ES-I3 (cell line): ENCODE measurements around the gene DSCAML1.

ENCODE experiments used
- H3K36me3 ChIP-seq: 2 replicates; pipeline ENCODE4 v1.6.1; 2013; ENCODE audit warnings: mild to moderate bottlenecking, low read length, control low read depth, moderate library complexity; ENCODE audit not compliant: insufficient read depth
- H3K4me1 ChIP-seq: 2 replicates; pipeline ENCODE4 v1.6.1; 2013; ENCODE audit warnings: mild to moderate bottlenecking, control low read depth, low read length; ENCODE audit not compliant: insufficient read depth
- H3K9ac ChIP-seq: 2 replicates; pipeline ENCODE4 v1.6.1; 2013; ENCODE audit warnings: low read depth, mild to moderate bottlenecking, low read length, moderate library complexity
- H3K9me3 ChIP-seq: 2 replicates; pipeline ENCODE4 v1.6.1; 2013; ENCODE audit warnings: mild to moderate bottlenecking, low read length, moderate library complexity; ENCODE audit not compliant: control insufficient read depth, insufficient read depth

Gene DSCAML1

GRCh38 chr11:117424781-117425180 lies 372.2 kb downstream of the DSCAML1 start:
- H3K9ac ChIP-seq = no peak overlapping the region
- H3K9me3 ChIP-seq = no peaks in the 10 kb centered on the region
- H3K4me1 ChIP-seq = no peaks in the 10 kb centered on the region; the same call in 1 of the 2 replicates
- H3K36me3 ChIP-seq = no peaks in the 10 kb centered on the region

- Histone ChIP-seq H3K9ac (no peak overlapping the region), H3K36me3 (no peaks in the 10 kb centered on the region), H3K4me1 (no peaks in the 10 kb centered on the region), H3K9me3 (no peaks in the 10 kb centered on the region)
These were observed 373.9 kb downstream of the DSCAML1 start for GRCh38 chr11:117423046-117423575.

- Histone ChIP-seq H3K4me1 (no peaks in the 10 kb centered on the region), H3K36me3 (no peaks in the 10 kb centered on the region), H3K9me3 (no peaks in the 10 kb centered on the region), H3K9ac (no peak overlapping the region)
These were observed 375.5 kb downstream of the DSCAML1 start for GRCh38 chr11:117421476-117421875.

DNA sequence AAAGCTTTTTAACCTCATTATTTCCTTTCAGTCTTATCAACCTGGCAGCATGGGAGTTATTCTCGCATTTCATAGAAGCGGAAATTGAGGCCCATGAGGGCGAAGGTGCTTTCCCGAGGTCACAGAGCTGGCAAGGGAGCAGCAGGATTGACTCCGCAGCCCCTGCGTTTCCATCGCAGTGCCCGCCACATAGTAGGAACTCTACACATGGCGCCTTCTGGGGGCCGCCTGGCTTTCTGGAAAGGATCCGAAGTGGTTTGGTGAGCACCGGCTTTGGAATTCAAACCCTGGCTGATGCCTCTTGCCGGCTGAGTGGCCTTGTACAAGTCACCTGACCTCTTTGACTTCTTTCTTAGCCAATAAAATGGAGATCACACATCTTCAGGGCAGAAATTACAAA lies 376.0 kb downstream of the DSCAML1 start:
- H3K9ac ChIP-seq = no peak overlapping the region
- H3K36me3 ChIP-seq = no peaks in the 10 kb centered on the region
- no peaks in the 10 kb centered on the region for H3K4me1 ChIP-seq
- H3K9me3 ChIP-seq = no peaks in the 10 kb centered on the region

- H3K9ac ChIP-seq = no peak overlapping the region
- no peaks in the 10 kb centered on the region for H3K4me1 ChIP-seq
- no peaks in the 10 kb centered on the region for H3K9me3 ChIP-seq
- no peaks in the 10 kb centered on the region for H3K36me3 ChIP-seq
These were observed 376.4 kb downstream of the DSCAML1 start for GRCh38 chr11:117420598-117420997.

DNA sequence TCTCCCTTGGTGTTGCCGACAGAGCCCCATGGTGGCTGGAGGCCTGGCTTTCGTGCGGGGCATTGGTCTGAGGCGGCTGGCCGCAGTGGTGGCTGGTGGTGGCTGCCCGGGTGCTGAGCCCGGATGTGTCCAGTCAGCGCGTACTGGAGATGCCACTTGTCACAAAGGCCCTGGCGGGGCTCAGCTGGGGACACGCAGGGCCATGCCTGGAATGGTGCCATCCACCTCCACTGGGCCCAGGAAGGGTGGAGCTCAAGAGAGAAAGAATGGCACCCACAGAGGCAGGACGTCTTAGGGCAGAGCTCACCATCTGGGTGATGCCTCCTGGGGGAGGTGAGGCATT lies 376.9 kb downstream of the DSCAML1 start:
- Histone ChIP-seq H3K9ac (no peak overlapping the region), H3K36me3 (no peaks in the 10 kb centered on the region), H3K4me1 (no peaks in the 10 kb centered on the region), H3K9me3 (no peaks in the 10 kb centered on the region)

DNA sequence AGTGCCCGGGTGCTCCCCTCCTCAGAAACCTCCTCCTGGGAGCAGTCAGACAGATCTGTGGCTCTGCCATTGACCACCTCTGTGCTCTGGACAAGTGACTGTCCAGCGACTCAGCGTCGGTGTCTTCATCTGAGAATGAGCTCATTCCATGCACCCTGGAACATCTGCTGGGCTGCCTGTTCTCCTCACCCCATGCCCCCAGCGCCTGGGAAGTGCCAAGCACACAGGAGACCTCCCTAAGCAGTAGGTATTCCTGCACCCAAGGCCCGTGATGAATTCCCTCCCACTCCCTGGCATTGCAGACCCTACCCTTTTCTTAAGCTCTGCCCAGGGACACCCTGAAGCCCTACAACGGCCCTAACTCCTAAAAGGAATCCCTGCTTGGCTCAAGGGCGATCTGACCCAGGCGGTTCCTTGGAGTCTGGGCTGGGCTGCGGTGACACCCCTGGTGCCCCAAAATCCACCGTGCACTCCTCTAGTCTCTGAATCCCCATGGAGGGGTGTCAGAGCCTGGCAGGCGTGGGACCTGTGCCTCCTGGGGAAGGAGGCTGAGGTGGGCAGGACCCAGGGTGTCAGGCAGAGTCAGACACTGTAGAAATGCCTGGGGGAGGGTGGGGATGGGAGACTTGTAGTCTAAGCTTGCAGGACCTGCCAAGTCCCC lies 377.4 kb downstream of the DSCAML1 start:
- H3K36me3 ChIP-seq = no peaks in the 10 kb centered on the region
- no peaks in the 10 kb centered on the region for H3K4me1 ChIP-seq
- H3K9ac ChIP-seq = no peak overlapping the region
- H3K9me3 ChIP-seq = no peaks in the 10 kb centered on the region

DNA sequence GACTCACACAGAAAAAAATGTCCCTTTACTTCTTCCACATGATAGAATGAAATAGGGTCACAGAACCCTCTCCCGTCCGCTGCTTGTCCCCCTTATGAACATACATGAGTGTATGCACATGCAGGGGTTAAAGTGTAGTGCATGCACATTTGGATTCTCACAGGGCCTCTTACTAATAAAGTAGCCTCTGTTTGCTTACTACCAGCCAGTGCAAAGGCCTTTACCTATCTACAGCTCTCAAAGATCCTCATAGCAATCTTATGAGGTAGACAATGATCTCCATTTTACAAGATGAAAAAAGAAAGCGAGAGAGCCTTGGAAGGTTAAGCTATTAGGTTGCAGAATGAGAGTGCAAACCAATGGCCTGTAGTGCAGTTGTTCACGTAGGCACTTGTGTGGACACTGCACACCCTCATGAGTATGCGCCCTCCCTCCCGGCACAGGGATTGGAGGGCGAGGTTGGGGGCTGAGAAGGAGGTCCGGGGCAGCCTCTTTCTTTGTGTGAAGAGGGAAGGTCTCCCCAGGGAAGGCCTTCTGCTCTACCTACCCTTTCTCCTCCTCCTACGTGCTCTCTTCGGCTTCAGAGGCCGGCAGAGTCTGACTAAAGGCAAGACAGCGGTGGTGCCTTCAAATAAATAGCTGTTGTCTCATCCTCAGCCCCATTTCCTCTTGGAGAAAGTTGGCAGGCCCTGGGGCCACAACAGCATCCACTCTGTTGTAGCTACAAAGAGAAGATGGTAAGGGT lies 378.1 kb downstream of the DSCAML1 start:
- H3K36me3 ChIP-seq = no peaks in the 10 kb centered on the region
- no peak overlapping the region for H3K9ac ChIP-seq
- H3K4me1 ChIP-seq = no peaks in the 10 kb centered on the region
- H3K9me3 ChIP-seq = no peaks in the 10 kb centered on the region

- H3K9me3 ChIP-seq = no peaks in the 10 kb centered on the region
- no peaks in the 10 kb centered on the region for H3K36me3 ChIP-seq
- H3K4me1 ChIP-seq = no peaks in the 10 kb centered on the region
- no peak overlapping the region for H3K9ac ChIP-seq
These were observed 379.2 kb downstream of the DSCAML1 start for GRCh38 chr11:117417856-117418255.

- no peaks in the 10 kb centered on the region for H3K9me3 ChIP-seq
These were observed 379.7 kb downstream of the DSCAML1 start for GRCh38 chr11:117417342-117417741.

GRCh38 chr11:117415358-117415896 lies 381.6 kb downstream of the DSCAML1 start:
- H3K36me3 ChIP-seq = no peaks in the 10 kb centered on the region
- H3K4me1 ChIP-seq = no peaks in the 10 kb centered on the region; the same call in 1 of the 2 replicates
- no peak overlapping the region for H3K9ac ChIP-seq
- H3K9me3 ChIP-seq = no peaks in the 10 kb centered on the region

More at GRCh38 chr11:117417342-117417741, 379.7 kb downstream of the DSCAML1 start:
- H3K4me1 ChIP-seq = no peaks in the 10 kb centered on the region
- no peak overlapping the region for H3K9ac ChIP-seq
- H3K36me3 ChIP-seq = no peaks in the 10 kb centered on the region

DNA sequence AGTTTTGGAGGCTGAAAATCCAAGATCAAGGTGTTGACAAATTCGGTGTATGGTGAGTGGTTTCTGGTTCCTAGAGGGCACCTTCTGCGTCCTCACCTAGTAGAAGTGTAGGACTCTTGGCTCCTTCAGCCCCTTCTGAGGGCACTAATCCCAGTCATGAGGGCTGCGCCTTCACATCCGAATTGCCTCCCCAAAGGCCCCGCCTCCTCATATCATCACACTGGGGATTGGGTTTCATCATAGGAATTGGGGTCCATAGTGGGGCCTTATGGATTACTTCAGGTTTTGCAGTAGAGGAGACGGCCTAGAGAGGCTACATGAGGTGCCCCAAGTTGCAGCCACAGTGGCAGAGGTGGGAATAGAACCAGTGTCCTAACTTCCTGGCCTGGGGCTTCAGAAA lies 382.3 kb downstream of the DSCAML1 start:
- H3K9me3 ChIP-seq = no peaks in the 10 kb centered on the region
- H3K9ac ChIP-seq = no peak overlapping the region

DNA sequence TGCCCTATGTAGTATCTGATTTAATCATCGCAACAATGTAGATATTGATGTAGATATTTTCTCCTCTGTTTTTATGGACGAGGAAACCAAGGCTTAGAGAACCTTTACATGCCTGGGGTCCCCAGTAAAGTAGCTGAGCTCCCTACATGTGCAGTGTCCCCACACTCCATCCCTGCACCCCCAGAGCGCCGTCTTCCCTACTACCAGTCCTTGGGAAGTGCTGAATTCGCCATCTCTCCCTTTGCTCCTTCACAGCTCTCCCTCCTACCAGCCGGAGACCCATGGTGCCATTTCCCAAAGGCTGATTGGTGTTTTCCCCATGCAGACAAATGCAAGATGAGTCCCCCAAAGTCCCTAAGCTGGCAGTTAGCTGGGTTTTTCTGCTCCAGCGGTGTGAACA lies 383.4 kb downstream of the DSCAML1 start:
- H3K9me3 ChIP-seq = no peaks in the 10 kb centered on the region
- H3K4me1 ChIP-seq = no peaks in the 10 kb centered on the region; the same call in 1 of the 2 replicates
- H3K36me3 ChIP-seq = peaks cover 4% of the 10 kb centered on the region; the same call in 1 of the 2 replicates
- H3K9ac ChIP-seq = no peak overlapping the region

More for the DNA sequence above, 382.3 kb downstream of the DSCAML1 start:
- H3K36me3 ChIP-seq = no peaks in the 10 kb centered on the region
- H3K4me1 ChIP-seq = no peaks in the 10 kb centered on the region; the same call in 1 of the 2 replicates

- H3K36me3 ChIP-seq = peaks cover 8% of the 10 kb centered on the region; the same call in 1 of the 2 replicates
- H3K9ac ChIP-seq = no peak overlapping the region
- no peaks in the 10 kb centered on the region for H3K9me3 ChIP-seq
- H3K4me1 ChIP-seq = no peaks in the 10 kb centered on the region; the same call in 1 of the 2 replicates
These were observed 384.3 kb downstream of the DSCAML1 start for GRCh38 chr11:117412653-117413275.
